SU-DHL-6 (cell line): ENCODE data around the gene SEC31A.

Source experiments
- EZH2phosphoT487 ChIP-seq: fragments of 200-600 bp; sonication (generic), shearing (Covaris generic); conservative IDR thresholded peaks from 2 replicates; pipeline ENCODE4 v1.6.1; 2018; ENCODE audit warnings: mild to moderate bottlenecking, antibody characterized with exemption, low read length, moderate library complexity, mixed read lengths
- TF ChIP-seq, protein P1 (sequence below): fragments of 200-600 bp; sonication (generic); IDR thresholded peaks from one replicate; pipeline ENCODE4 v1.5.1; 2017; ENCODE audit warnings: antibody characterized with exemption, mild to moderate bottlenecking, low read length, moderate library complexity; ENCODE audit not compliant: insufficient read depth, poor library complexity, severe bottlenecking

DNA sequence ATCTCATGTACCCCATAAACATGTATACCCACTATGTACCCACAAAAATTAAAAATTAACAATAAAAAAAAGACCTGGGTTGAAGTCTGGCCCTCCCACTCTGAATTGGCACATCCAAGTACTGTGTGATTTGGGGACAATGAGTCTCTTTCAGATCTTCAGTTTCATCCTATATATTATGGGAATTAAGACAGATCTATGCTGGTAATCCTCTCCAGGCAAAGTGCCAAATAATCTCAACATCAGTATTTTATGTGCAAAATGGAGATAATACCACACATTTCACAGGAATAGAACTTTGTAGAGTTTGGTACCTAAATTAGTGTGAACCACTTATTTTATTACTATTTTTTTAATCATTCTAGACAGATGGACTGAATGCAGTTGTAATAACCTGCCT lies 81.3 kb downstream of the SEC31A start:
- no peak for TF ChIP-seq EZH2phosphoT487
- TF ChIP-seq, protein P1, sequence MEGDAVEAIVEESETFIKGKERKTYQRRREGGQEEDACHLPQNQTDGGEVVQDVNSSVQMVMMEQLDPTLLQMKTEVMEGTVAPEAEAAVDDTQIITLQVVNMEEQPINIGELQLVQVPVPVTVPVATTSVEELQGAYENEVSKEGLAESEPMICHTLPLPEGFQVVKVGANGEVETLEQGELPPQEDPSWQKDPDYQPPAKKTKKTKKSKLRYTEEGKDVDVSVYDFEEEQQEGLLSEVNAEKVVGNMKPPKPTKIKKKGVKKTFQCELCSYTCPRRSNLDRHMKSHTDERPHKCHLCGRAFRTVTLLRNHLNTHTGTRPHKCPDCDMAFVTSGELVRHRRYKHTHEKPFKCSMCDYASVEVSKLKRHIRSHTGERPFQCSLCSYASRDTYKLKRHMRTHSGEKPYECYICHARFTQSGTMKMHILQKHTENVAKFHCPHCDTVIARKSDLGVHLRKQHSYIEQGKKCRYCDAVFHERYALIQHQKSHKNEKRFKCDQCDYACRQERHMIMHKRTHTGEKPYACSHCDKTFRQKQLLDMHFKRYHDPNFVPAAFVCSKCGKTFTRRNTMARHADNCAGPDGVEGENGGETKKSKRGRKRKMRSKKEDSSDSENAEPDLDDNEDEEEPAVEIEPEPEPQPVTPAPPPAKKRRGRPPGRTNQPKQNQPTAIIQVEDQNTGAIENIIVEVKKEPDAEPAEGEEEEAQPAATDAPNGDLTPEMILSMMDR, result no peak
